ENCODE data around the gene FBXO24. TPM values are rescaled to one million over a fixed set of nuclear protein-coding genes. Genes with fewer than 3 reads are reported as not detected.

Gene FBXO24
- total and polyA plus RNA-seq, 2 of the 8 experiments (the other 6 are each of a cell fraction or from before 2014, with no cell fraction given), result 0.35 to 0.57 TPM

- no peak for TF ChIP-seq JUND (IDR thresholded peaks at IDR 0.05; ENCODE audit: low read length)
Measured at GRCh38 chr7:100544967-100545359, 41.2 kb upstream of the FBXO24 start (continued).

Data from H1 (cell line).